Cardiac muscle cell (in vitro differentiated cells and primary cell): ENCODE data around the gene QSOX1. TPM values are rescaled to one million over a fixed set of nuclear protein-coding genes. Genes with fewer than 3 reads are reported as not detected.

Source experiments
- DNase-seq, 2 donors: peaks; one replicate each; pipeline versions ENCODE4 v3.0.0 to v3.0.0-alpha.2; 2010 to 2017; ENCODE audit warnings: low read depth in 1 of 2, low spot score in 1 of 2
- H3K27ac ChIP-seq: fragments of 200-600 bp; sonication (generic); 2 replicates; pipeline ENCODE4 v1.5.1; 2016
- H3K27me3 ChIP-seq: fragments of 200-600 bp; sonication (generic); 2 replicates; pipeline ENCODE4 v1.6.0; 2016; ENCODE audit warnings: control low read depth
- H3K36me3 ChIP-seq: fragments of 200-600 bp; sonication (generic); 2 replicates; pipeline ENCODE4 v1.5.1; 2016; ENCODE audit warnings: control low read depth
- H3K4me1 ChIP-seq: fragments of 200-600 bp; sonication (generic); 2 replicates; pipeline ENCODE4 v1.8.1; 2017; ENCODE audit warnings: low read depth, mild to moderate bottlenecking, mixed run types
- H3K4me3 ChIP-seq: fragments of 200-600 bp; sonication (generic); 2 replicates; pipeline ENCODE4 v1.5.1; 2016; ENCODE audit warnings: mild to moderate bottlenecking
- H3K9me3 ChIP-seq: fragments of 200-600 bp; sonication (generic); 2 replicates; pipeline ENCODE4 v1.5.1; 2017; ENCODE audit warnings: low read depth, mild to moderate bottlenecking, control low read depth
- CTCF ChIP-seq: IDR thresholded peaks from 2 replicates; pipeline ENCODE4 v1.5.1; 2012; ENCODE audit warnings: low read depth, mild to moderate bottlenecking, low read length
- polyA plus RNA-seq: library from polyadenylated mRNA; unstranded; fragments of >200 nt; fragmentation: Nextera tagmentation; extraction: Ambion mirVana; gene quantifications from 2 replicates; pipeline ENCODE4 v1.2.1, GENCODE V29; 2016
- total RNA-seq: library from RNA; depleted of rRNA; stranded (reverse); fragments of >200 nt; gene quantifications from 2 replicates; pipeline ENCODE4 v1.2.3, GENCODE V29; 2016

Gene QSOX1
- total and polyA plus RNA-seq, 2 experiments from 2014 or later = 23.2 to 37.8 TPM

GRCh38 chr1:180246579-180246978 lies 91.9 kb downstream of the QSOX1 start:
- no peak overlapping the region for H3K4me3 ChIP-seq
- no peak for TF ChIP-seq CTCF
- no peak overlapping the region for H3K27ac ChIP-seq

GRCh38 chr1:180247061-180247460 lies 92.4 kb downstream of the QSOX1 start:
- H3K27me3 ChIP-seq = peaks cover 19% of the 10 kb centered on the region
- H3K4me3 ChIP-seq = no peak overlapping the region
- no peaks in the 10 kb centered on the region for H3K9me3 ChIP-seq
- no peak overlapping the region for H3K27ac ChIP-seq
- no peaks in the 10 kb centered on the region for H3K36me3 ChIP-seq
- no peaks in the 10 kb centered on the region for H3K4me1 ChIP-seq
- no peak for TF ChIP-seq CTCF
- peak in 1 of 2 donors; percentile 29 for DNase-seq

More at GRCh38 chr1:180246579-180246978, 91.9 kb downstream of the QSOX1 start:
- no peak for DNase-seq
- Histone ChIP-seq H3K4me1 (no peaks in the 10 kb centered on the region), H3K27me3 (peaks cover 24% of the 10 kb centered on the region), H3K9me3 (no peaks in the 10 kb centered on the region), H3K36me3 (no peaks in the 10 kb centered on the region)

GRCh38 chr1:180247580-180247979 lies 92.9 kb downstream of the QSOX1 start:
- no peaks in the 10 kb centered on the region for H3K36me3 ChIP-seq
- DNase-seq = no peak
- H3K4me1 ChIP-seq = no peaks in the 10 kb centered on the region
- no peaks in the 10 kb centered on the region for H3K9me3 ChIP-seq
- no peak overlapping the region for H3K27ac ChIP-seq
- H3K4me3 ChIP-seq = no peak overlapping the region
- peaks cover 14% of the 10 kb centered on the region for H3K27me3 ChIP-seq
- TF ChIP-seq CTCF = no peak

GRCh38 chr1:180248176-180248575 lies 93.5 kb downstream of the QSOX1 start:
- H3K9me3 ChIP-seq = no peaks in the 10 kb centered on the region
- H3K4me1 ChIP-seq = no peaks in the 10 kb centered on the region
- DNase-seq = no peak
- TF ChIP-seq CTCF = no peak
- peaks cover 8% of the 10 kb centered on the region for H3K27me3 ChIP-seq
- H3K36me3 ChIP-seq = no peaks in the 10 kb centered on the region
- no peak overlapping the region for H3K27ac ChIP-seq
- H3K4me3 ChIP-seq = no peak overlapping the region

- TF ChIP-seq CTCF = no peak
- Histone ChIP-seq H3K9me3 (no peaks in the 10 kb centered on the region), H3K27me3 (no peaks in the 10 kb centered on the region), H3K36me3 (no peaks in the 10 kb centered on the region), H3K4me3 (no peak overlapping the region), H3K27ac (no peak overlapping the region), H3K4me1 (no peaks in the 10 kb centered on the region)
- DNase-seq = peak; percentile 18 to 32
Observed at GRCh38 chr1:180248731-180249681, 94.3 kb downstream of the QSOX1 start.
